Spleen (tissue), 11 donors: ENCODE data around the gene CHAF1B. TPM values are rescaled to one million over a fixed set of nuclear protein-coding genes. Genes with fewer than 3 reads are reported as not detected.
"Not testable (repeated sequence)": the region's sequence is repeated elsewhere in the genome, so short reads cannot be mapped to it uniquely, and the experiment has no call there.

Experiments
- DNase-seq: peaks from one replicate; pipeline ENCODE4 v3.0.0-alpha.2; 2020
- H3K27ac ChIP-seq, 8 donors: fragments of 200-600 bp; sonication (generic) in 7 of 8; 1 replicate in 4 of 8; 2 replicates in 4 of 8; pipeline versions ENCODE4 v1.5.0 to v1.8.0; 2016 to 2021; ENCODE audit warnings: inconsistent platforms in 4 of 8, mild to moderate bottlenecking in 4 of 8, moderate library complexity in 1 of 8
- H3K27me3 ChIP-seq, 7 donors: fragments of 200-600 bp; sonication (generic) in 6 of 7; replicated peaks in 1 of 7; 1 replicate in 4 of 7; 2 replicates in 3 of 7; pipeline versions ENCODE4 v1.5.0 to v1.8.0; 2016 to 2021; ENCODE audit warnings: inconsistent platforms in 3 of 7, mild to moderate bottlenecking in 1 of 7
- H3K36me3 ChIP-seq, 6 donors: fragments of 200-600 bp; sonication (generic) in 5 of 6; 1 replicate in 4 of 6; 2 replicates in 2 of 6; pipeline versions ENCODE4 v1.5.0 to v1.8.0; 2016 to 2021; ENCODE audit warnings: inconsistent platforms in 2 of 6
- H3K4me1 ChIP-seq, 6 donors: fragments of 200-600 bp; sonication (generic) in 5 of 6; 1 replicate in 3 of 6; 2 replicates in 3 of 6; pipeline versions ENCODE4 v1.5.0 to v1.8.0; 2016 to 2021; ENCODE audit warnings: inconsistent platforms in 3 of 6
- H3K4me3 ChIP-seq, 8 donors: fragments of 200-600 bp; sonication (generic) in 7 of 8; 1 replicate in 4 of 8; 2 replicates in 4 of 8; pipeline versions ENCODE4 v1.5.0 to v1.8.0; 2016 to 2021; ENCODE audit warnings: inconsistent platforms in 4 of 8, mild to moderate bottlenecking in 4 of 8, moderate library complexity in 2 of 8
- H3K9me3 ChIP-seq, 8 donors: fragments of 200-600 bp; sonication (generic) in 7 of 8; 1 replicate in 4 of 8; 2 replicates in 4 of 8; pipeline versions ENCODE4 v1.5.0 to v1.8.0; 2016 to 2021; ENCODE audit warnings: inconsistent platforms in 4 of 8
- CTCF ChIP-seq, 11 experiments: fragments of 200-600 bp in 7 of 11; fragments of 450-650 bp in 4 of 11; sonication (generic) in 4 of 11; IDR thresholded peaks in 8 of 11; conservative IDR thresholded peaks in 3 of 11; 1 replicate in 7 of 11; 2 replicates in 4 of 11; pipeline versions ENCODE4 v1.4.0 to v1.8.0; 2016 to 2021; ENCODE audit warnings: antibody characterized with exemption in 11 of 11, inconsistent platforms in 4 of 11, mild to moderate bottlenecking in 1 of 11
- POLR2A ChIP-seq, 3 donors: fragments of 450-650 bp; IDR thresholded peaks; one replicate each; pipeline ENCODE4 v1.5.1; 2017; ENCODE audit warnings: antibody characterized with exemption in 3 of 3, mild to moderate bottlenecking in 1 of 3
- POLR2AphosphoS5 ChIP-seq, 3 donors: sonication (generic); formaldehyde crosslinking; IDR thresholded peaks; one replicate each; pipeline ENCODE4 v1.5.1; 2017; ENCODE audit warnings: antibody characterized with exemption in 3 of 3
- WGBS, 5 donors: extraction: QIAGEN DNeasy Blood & Tissue Kit in 3 of 5; methylation state at CpG; one replicate each; pipeline versions ENCODE4 v1.1.5 to v1.1.7; 2013 to 2018; 5-methylcytosine and 5-hydroxymethylcytosine counted together
- intact Hi-C: fragments of 100-400 bp; cut with DNase I; formaldehyde crosslinking; loops from one replicate; pipeline ENCODE4 v1.15.0; 2023; ENCODE audit warnings: low total_unique reads
- polyA plus RNA-seq, 3 donors: library from polyadenylated mRNA; stranded (reverse); fragments of 200-250 nt; gene quantifications; one replicate each; pipeline ENCODE4 v1.2.1, GENCODE V29; 2013
- total RNA-seq, 7 donors: library from RNA; depleted of rRNA in 3 of 7; stranded (reverse); fragments of >200 nt in 3 of 7; fragmentation: NEBNext Ultra II Directional in 4 of 7; extraction: Animal tissue kit (Norgen Biotek cat#: 25700) in 4 of 7; gene quantifications; one replicate each; pipeline versions ENCODE4 v1.1.0 to v1.2.1, GENCODE V29; 2016 to 2021
- donor health status: healthy with polysubstance abuse.
- donor health status: DM: no; HTN: no; CAD: no; lungs with moderate emphysema.
- donor health status: DM: no; HTN: no; CAD: no.
- donor health status: Bipolar disorder and iron deficiency.
- donor health status: healthy.
- donor health status: DM: no; HTN: no; CAD: no.
- donor health status: DM: yes; HTN: yes; CAD: no.

Gene CHAF1B
- total and polyA plus RNA-seq, 10 donors = 0.51 to 3.7 (median 1.4) TPM

- no peak for DNase-seq
- Histone ChIP-seq H3K27ac (no peak overlapping the region), H3K9me3 (peaks cover 0 to 4% (median 0%) of the 10 kb centered on the region in 8 donors), H3K4me3 (no peak overlapping the region), H3K4me1 (no peaks in the 10 kb centered on the region), H3K36me3 (peaks cover 0 to 78% (median under 1%) of the 10 kb centered on the region in 6 donors), H3K27me3 (no peaks in the 10 kb centered on the region)
- 94 to 97% (median 96%) methylated on average over 4 of the region's 4 CpGs for WGBS, 5 donors
- intact Hi-C loops = no loop called here
- TF ChIP-seq POLR2AphosphoS5 (IDR thresholded peaks at IDR 0.05) = no peak
- TF ChIP-seq POLR2A (IDR thresholded peaks at IDR 0.05) = no peak
- no peak for TF ChIP-seq CTCF (IDR thresholded peaks at IDR 0.05 in 8 of 11, conservative IDR thresholded peaks at IDR 0.05 in 3 of 11)
These were observed 11.8 kb downstream of the CHAF1B start for GRCh38 chr21:36396971-36397370.

- Histone ChIP-seq H3K27me3 (no peaks in the 10 kb centered on the region), H3K4me1 (no peaks in the 10 kb centered on the region), H3K36me3 (peaks cover 0 to 79% (median 2%) of the 10 kb centered on the region in 6 donors), H3K9me3 (peaks cover 0 to 4% (median 0%) of the 10 kb centered on the region in 8 donors), H3K27ac (no peak overlapping the region), H3K4me3 (no peak overlapping the region)
- intact Hi-C loops = no loop called here
- WGBS, 5 donors = 81 to 96% (median 83%) methylated on average over 5 of the region's 5 CpGs
- no peak for TF ChIP-seq POLR2A (IDR thresholded peaks at IDR 0.05)
- no peak for TF ChIP-seq CTCF (IDR thresholded peaks at IDR 0.05 in 8 of 11, conservative IDR thresholded peaks at IDR 0.05 in 3 of 11)
- no peak for DNase-seq
These were observed 12.4 kb downstream of the CHAF1B start for GRCh38 chr21:36397606-36398005.

- intact Hi-C loops, H3K9me3 ChIP-seq, H3K27ac ChIP-seq, H3K4me1 ChIP-seq, H3K27me3 ChIP-seq, H3K4me3 ChIP-seq, DNase-seq: not testable (repeated sequence)
- 97 to 99% (median 97%) methylated on average over 9 of the region's 9 CpGs for WGBS, 5 donors
- peaks cover 0 to 88% (median 2%) of the 10 kb centered on the region in 6 donors for H3K36me3 ChIP-seq
These were observed 14.5 kb downstream of the CHAF1B start for GRCh38 chr21:36399736-36400135.

GRCh38 chr21:36400719-36401118 is 15.5 kb downstream of the CHAF1B start:
- Histone ChIP-seq H3K27me3 (no peaks in the 10 kb centered on the region), H3K4me1 (no peaks in the 10 kb centered on the region), H3K27ac (no peak overlapping the region), H3K36me3 (peaks cover 0 to 85% (median 2%) of the 10 kb centered on the region in 6 donors), H3K9me3 (no peaks in the 10 kb centered on the region), H3K4me3 (no peak overlapping the region)
- intact Hi-C loops = no loop called here
- TF ChIP-seq POLR2AphosphoS5 (IDR thresholded peaks at IDR 0.05) (no peak), POLR2A (IDR thresholded peaks at IDR 0.05) (no peak), CTCF (IDR thresholded peaks at IDR 0.05 in 8 of 11, conservative IDR thresholded peaks at IDR 0.05 in 3 of 11) (no peak)
- WGBS, 5 donors = 92 to 98% (median 97%) methylated on average over 8 of the region's 8 CpGs
- DNase-seq = no peak

- Histone ChIP-seq H3K4me1 (no peaks in the 10 kb centered on the region), H3K27me3 (no peaks in the 10 kb centered on the region), H3K9me3 (no peaks in the 10 kb centered on the region), H3K27ac (no peak overlapping the region), H3K36me3 (peaks cover 0 to 85% (median 2%) of the 10 kb centered on the region in 6 donors), H3K4me3 (no peak overlapping the region)
- intact Hi-C loops = no loop called here
- 90 to 95% (median 94%) methylated on average over 1 of the region's 1 CpG for WGBS, 5 donors
- TF ChIP-seq POLR2AphosphoS5 (IDR thresholded peaks at IDR 0.05) (no peak), POLR2A (IDR thresholded peaks at IDR 0.05) (no peak), CTCF (IDR thresholded peaks at IDR 0.05 in 8 of 11, conservative IDR thresholded peaks at IDR 0.05 in 3 of 11) (no peak)
- no peak for DNase-seq
These were observed 17.1 kb downstream of the CHAF1B start for GRCh38 chr21:36402339-36402738.
